ENCODE data around the gene CIAO2B. TPM values are rescaled to one million over a fixed set of nuclear protein-coding genes. Genes with fewer than 3 reads are reported as not detected.
"Not testable (repeated sequence)": the region's sequence is repeated elsewhere in the genome, so short reads cannot be mapped to it uniquely, and the experiment has no call there.

The CIAO2B gene
- polyA plus RNA-seq, 3 donors = 81.7 to 105 (median 103) TPM

DNA sequence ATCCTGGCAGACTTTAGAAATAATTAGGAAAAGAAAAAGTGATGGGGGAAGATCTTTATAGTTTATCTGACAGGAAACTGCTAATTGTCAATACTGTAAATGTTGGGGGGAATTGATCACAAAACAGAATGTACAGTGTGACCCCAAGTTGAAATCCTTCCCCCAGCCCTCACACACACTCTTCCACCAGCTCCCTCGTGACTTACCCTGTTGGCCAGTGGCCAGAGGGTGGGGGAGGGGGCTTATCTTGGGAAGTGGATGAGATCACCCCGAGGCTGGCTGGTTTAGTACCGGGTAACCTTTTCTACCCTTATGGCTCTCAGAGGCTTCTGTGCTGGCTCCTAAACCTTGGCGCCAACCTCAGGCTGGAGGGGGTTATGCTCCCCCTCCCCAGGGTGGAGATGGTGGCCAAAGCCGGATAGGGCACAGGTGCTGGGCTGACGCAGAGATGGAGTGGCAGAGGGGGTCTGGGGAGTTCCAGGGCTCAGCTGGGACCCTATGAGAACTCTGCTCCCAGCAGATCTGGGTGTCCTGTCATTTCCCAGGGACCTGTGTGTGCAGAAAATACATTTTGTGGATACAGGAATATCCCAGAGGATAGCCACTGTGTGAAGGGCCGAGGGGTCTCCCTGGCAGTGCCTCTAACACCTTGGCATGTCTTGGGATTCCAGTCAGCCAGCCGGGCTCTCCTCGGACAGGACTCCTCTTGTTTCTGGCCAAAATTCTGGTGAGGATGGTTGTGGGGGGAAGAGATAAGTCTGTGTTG is 34.1 kb downstream of the CIAO2B start:
- DNase-seq (ENCODE audit: extremely low read depth in 1 of 11, low read depth in 9 of 11, low spot score in 4 of 11) = peak in 7 of 11 donors; percentile 59 to 90 (median 79)

DNA sequence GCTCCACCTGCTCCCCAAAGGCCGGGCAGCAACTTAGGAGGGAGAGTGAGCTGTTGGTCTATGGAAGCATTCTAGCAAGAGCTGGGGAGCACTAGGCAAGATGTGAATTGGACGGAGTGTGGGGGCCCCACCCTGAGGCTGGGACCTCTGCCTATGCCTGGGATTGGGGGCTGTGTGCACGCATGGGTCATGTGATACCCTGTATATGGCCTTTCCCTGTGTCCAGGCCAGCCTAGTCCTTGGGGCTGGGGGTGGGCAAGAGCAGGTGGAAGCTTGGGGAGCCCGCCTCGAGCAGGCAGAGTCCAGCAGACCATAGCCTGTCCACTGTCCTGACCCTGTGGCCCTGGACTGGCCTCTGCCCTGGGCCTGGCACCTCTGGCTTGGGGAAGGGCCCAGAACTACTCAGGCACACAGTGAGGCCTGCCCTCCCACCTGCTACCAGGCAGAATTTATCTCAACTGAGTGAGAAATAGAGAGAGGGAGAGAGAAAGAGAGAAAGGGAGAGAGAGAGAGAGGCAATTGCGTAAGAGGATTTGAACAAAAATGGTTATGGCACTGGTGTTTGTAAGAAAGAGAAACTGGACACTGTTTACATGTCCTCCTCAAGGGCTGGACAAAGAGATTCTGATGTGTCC is 34.8 kb downstream of the CIAO2B start:
- no peak for DNase-seq (ENCODE audit: extremely low read depth in 1 of 11, low read depth in 9 of 11, low spot score in 4 of 11)

DNA sequence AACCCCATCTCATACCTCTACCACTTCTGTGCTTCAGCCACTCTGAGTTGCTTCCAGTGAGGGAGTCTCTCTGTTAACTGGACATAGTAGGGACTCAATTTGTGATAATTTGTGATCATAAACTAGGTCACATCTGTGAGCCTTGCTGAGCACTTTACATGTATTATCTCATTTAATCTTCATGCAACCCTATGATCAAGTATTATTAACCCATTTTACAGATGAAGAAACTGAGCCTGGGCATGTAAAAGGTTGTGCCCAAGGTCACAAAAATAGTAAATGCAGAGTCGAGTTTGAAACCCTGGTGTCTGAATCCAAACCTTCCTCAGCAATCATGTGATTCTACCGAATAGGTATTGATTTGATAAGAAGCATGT is 35.3 kb downstream of the CIAO2B start:
- DNase-seq (ENCODE audit: extremely low read depth in 1 of 11, low read depth in 9 of 11, low spot score in 4 of 11) = no peak

DNA sequence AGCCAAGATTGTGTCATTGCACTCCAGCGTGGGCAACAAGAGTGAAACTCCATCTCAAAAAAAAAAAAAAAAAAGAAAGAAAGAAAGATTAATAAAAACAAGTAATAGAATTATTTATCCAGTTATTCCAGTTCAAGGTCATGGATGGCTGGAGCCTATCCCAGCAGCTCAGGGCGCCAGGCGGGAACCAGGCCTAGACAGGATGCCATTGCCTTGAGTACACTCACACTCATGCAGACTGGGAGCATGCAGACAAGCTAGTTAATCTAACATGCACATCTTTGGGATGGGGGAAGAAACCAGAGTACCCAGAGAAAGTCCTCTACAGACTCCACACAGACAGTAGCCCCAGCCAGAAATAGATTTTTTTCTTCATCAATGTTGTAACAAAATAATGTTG is 36.0 kb downstream of the CIAO2B start:
- DNase-seq (ENCODE audit: extremely low read depth in 1 of 11, low read depth in 9 of 11, low spot score in 4 of 11) = no peak

DNA sequence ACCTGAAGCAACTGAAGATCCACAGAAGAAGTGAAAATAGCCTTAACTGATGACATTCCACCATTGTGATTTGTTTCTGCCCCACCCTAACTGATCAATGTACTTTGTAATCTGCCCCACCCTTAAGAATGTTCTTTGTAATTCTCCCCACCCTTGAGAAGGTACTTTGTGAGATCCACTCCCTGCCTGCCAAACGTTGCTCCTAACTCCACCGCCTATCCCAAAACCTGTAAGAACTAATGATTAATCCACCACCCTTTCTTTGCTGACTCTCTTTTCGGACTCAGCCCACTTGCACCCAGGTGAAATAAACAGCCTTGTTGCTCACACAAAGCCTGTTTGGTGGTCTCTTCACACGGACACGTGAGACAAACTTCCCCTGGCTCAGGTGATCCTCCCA is 37.5 kb downstream of the CIAO2B start:
- not testable (repeated sequence) for DNase-seq (ENCODE audit: extremely low read depth in 1 of 11, low read depth in 9 of 11, low spot score in 4 of 11)

DNA sequence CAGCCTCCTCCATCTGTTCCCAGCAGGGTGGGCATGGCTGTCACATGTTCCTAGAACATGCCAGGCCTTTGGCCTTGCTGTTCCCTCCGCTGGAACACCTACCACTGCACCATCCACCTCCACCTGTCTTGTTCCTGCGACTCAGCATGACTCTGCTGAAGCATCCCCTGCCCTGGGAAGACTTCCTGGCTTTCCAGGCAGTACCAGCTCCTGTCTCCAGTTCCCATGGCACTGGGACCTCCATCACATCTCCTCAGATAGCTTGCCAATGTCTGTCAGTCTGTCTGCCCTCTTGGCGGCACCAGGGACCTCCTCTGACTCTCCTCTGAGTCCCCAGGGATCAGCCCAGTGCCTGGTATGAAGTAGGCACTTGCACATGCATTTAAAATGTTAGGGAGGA is 38.2 kb downstream of the CIAO2B start:
- DNase-seq (ENCODE audit: extremely low read depth in 1 of 11, low read depth in 9 of 11, low spot score in 4 of 11) = no peak

DNA sequence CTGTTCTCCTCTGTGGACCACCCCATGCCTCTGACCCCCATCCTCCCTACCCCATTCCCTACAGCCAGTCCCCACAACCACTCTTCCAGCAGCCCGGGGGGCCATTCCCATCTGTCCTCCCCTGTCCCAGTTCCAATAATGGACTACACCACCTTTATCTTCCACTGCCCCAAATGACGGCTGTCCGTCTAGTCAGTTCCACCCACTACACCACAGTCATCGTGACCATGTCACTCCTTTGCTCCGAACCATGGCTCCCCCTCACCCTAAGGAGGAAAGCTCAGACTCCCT is 38.6 kb downstream of the CIAO2B start:
- DNase-seq (ENCODE audit: extremely low read depth in 1 of 11, low read depth in 9 of 11, low spot score in 4 of 11) = no peak

DNA sequence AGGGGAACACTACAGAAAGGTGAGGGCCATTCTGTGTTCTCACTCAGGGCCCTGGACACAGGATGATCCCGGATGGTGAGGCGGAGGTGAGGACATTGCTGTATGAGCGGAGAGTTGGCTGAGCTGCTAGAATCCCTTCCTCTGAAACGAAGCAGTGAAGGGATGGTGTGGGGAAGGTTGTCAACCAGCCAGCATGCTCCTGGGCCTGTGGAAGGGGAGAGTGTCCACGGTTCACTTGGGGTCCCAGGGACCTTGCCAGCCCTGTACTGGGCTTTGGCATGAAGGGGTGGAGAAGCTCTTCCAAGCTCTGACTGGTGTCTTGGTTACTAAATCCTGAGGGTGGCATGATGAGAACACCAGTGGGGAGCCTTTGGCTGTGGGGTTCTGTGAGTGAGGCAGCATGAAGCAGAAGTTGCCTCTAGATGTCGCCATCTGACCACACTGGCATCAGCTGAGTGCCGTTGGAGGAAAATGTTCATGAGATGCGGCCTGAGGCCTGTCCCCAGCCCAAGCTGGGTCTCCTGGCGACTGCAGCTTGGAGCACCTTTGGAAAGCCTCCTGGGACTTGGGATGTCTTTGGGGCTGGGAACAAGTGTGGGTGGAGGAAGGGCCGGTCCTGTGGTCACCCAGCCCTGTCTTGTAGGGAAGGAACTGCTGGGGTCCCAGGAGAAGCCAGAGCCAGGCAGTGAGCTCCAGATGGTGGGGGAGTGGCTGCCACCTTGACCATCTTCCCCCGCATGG is 39.1 kb downstream of the CIAO2B start:
- peak in 6 of 11 donors; percentile 62 to 76 (median 70) for DNase-seq (ENCODE audit: extremely low read depth in 1 of 11, low read depth in 9 of 11, low spot score in 4 of 11)

DNA sequence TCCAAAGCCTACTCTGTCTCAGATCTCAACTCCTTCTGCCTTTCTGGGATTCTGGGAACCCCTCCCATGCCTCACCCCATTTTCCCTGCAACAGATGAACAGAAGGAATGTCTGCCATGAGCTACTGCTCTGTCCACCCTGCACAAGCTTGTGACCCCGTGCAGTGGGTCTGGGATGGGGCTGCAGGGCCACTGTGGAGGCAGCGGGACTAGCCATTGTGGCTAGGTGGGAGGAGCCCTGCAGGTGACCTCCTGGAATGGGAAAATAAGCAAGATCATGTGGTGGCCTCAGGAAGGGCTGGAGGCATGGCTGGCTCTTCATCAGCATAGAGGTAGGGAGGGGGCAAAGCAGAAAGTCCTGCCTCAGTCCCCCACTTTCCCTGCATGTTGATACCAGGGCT is 40.1 kb downstream of the CIAO2B start:
- DNase-seq (ENCODE audit: extremely low read depth in 1 of 11, low read depth in 9 of 11, low spot score in 4 of 11) = no peak

DNA sequence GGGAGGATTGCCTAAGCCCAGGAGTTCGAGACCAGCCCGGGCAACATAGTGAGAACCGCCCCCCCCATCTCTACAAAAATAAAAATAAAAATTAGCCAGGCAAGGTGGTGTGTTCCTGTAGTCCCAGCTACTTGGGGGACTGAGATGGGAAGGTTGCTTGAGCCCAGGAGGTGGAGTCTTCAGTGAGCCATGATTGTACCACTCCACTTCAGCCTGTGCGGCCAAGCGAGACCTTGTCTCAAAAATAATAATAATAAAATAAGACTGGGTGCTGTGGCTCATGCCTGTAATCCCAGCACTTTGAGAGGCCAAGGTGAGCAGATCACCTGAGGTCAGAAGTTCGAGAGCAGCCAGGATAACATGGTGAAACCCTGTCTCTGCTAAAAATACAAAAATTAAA is 42.4 kb downstream of the CIAO2B start:
- no peak for DNase-seq (ENCODE audit: extremely low read depth in 1 of 11, low read depth in 9 of 11, low spot score in 4 of 11)

DNA sequence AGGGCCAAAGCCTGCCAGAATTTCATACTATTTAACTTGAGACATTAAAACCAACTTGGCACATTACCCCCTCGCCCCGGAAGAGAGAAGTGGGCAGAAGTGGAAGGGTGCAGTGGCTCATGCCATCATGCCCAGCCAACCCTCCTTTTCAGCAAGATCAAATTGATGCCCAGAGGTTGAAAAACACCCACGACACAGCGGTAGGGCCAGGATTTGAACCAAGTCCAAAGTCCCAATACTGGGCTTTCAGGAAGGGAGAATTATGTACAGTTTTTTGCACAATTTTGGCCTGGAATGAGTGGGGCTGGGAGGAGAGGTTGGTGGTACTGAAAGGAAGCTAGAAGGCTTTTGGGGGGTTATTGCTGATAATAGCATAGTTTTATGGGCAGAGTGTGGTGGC is 42.8 kb downstream of the CIAO2B start:
- no peak for DNase-seq (ENCODE audit: extremely low read depth in 1 of 11, low read depth in 9 of 11, low spot score in 4 of 11)

DNA sequence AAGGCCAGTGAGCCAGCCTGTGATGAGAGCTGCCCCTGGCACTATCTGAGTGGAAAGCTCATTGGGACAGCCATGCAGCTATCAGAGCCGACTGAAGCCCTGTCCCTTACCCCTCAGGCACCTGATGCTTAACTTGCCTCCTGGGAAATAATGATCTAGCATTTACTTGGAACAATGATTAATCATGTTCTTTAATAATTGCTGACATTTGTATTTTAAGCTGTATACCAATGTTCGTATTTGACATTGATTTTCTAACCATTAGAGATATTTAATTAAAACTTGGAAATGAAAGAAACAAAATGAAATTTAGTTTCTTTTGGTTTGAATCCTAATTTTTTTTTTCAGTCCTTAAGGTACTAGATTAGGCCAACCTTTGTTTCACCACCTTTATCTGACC is 43.4 kb downstream of the CIAO2B start:
- DNase-seq (ENCODE audit: extremely low read depth in 1 of 11, low read depth in 9 of 11, low spot score in 4 of 11) = no peak

DNA sequence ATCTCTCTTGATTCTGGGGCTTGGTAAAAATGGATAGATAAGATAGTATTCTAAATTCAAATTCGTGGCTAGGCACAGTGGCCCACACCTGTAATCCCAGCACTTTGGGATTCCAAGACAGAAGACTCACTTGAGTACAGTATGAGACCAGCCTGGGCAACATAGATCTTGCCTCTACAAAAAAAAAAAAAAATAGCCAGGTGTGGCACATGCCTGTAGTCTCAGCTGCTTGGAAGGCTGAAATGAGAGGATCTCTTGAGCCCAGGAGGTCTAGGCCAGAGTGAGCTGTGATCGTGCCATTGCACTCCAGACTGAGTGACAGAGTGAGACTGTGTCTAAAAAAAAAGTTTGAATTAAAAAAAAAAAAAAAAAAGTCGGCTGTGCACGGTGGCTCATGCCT is 44.6 kb downstream of the CIAO2B start:
- no peak for DNase-seq (ENCODE audit: extremely low read depth in 1 of 11, low read depth in 9 of 11, low spot score in 4 of 11)

DNA sequence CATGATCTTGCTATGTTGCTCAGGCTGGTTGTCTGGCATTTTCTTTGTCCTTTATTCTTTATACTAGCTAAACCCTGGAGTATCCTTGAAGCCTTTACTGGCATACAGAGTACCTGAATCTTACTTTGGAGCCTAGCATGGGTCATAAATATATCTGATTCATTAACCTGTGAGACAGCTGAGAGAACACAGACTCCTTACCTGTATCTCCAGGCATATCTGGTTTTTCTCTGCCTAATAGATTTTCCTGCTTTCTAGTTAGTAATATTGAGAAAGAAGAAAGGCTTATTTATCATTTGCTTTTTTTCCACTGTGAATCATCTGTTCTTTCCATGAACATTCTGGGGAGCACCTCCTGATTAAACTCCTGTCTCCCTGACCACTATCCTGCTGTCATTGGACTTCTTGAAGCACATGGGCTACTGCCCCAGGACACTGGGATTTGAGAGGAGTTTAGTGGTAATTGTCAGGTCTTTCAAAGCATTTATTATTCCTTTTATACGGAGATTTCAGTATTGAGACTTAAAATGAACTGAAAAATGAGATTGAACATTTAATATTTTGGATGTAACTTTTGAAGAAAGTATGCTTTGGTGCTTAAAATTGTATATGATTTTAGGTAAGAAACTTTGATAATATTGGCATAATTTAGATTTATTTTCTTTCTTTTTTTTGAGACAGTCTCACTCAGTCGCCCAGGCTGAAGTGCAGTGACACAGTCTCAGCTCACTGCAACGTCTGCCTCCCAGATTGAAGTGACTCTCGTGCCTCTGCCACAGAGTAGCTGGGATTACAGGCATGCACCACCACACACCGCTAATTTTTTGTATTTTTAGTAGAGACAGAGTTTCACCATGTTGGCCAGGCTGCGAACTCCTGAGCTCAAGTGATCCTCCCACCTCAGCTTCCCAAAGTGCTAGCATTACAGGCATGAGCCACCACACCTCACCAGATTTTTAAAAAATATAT is 45.3 kb downstream of the CIAO2B start:
- DNase-seq (ENCODE audit: extremely low read depth in 1 of 11, low read depth in 9 of 11, low spot score in 4 of 11) = no peak

DNA sequence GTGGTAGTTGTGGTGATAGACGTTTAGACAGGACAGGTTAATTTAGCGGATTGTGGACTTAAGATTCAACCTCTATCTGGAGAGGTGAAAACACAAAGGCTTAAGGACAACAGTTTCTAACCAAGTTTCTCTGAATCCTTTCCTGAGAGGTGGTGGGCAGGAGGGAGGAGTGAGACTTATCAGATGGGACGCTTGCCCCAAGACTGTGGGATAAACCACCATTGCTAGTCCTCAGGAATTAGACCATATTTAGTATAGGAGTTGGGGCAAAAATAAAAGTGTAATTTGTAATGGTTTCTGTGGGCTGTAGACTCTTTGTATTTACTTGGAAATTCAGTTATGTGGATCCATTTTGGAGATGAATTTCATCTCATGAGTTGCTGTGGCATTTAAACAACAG is 47.3 kb downstream of the CIAO2B start:
- DNase-seq (ENCODE audit: extremely low read depth in 1 of 11, low read depth in 9 of 11, low spot score in 4 of 11) = no peak

DNA sequence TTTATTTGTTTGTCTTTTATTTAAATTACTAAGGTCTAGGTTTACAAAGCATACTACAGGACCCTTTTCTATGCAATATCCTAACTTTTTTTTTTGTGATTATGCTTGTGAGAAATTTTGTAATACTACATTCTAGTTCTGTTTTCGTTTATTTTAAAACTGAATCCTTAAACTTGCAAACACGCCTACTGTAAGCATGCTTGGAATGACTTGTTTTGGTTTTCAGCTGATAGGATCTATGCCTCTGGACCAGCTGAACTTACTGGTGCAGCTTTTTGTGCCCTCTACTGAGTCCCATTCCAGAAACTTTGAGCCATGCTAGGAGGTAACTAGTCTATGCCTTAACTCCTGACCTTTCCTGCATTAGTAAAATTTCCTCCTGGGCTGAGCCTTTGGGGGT is 47.9 kb downstream of the CIAO2B start:
- no peak for DNase-seq (ENCODE audit: extremely low read depth in 1 of 11, low read depth in 9 of 11, low spot score in 4 of 11)

DNA sequence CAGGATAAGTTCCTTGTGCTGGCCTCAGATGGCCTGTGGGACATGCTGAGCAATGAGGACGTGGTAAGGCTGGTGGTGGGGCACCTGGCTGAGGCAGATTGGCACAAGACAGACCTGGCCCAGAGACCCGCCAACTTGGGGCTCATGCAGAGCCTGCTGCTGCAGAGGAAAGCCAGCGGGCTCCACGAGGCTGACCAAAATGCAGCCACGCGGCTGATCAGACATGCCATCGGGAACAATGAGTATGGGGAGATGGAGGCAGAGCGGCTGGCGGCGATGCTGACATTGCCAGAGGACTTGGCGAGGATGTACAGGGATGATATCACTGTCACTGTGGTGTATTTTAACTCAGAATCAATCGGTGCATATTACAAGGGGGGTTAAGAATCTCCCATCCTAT is 48.7 kb downstream of the CIAO2B start:
- no peak for DNase-seq (ENCODE audit: extremely low read depth in 1 of 11, low read depth in 9 of 11, low spot score in 4 of 11)

DNA sequence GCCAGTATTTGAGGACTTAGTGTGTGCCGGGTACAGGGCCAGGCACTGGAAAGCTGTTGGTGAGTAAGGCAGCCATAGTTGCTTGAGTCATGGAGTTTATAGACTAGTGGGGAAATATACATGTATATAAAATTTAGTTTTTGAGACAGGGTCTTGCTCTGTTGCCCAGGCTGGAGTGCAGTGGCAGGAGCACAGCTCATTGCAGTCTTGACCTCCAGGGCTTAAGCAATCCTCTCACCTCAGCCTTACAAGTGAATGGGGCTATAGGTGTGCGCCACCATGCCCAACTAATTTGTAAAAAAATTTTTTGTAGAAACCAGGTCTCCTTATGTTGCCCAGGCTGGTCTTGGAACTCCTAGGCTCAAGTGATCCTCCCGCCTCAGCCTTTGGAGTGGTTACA is 51.5 kb downstream of the CIAO2B start:
- DNase-seq (ENCODE audit: extremely low read depth in 1 of 11, low read depth in 9 of 11, low spot score in 4 of 11) = no peak
